Activated naive CD4-positive, alpha-beta T cell treated with anti-CD3 and anti-CD28 coated beads for 36 hours (primary cell): Measurements from ENCODE around the gene IRAK2. TPM values are rescaled to one million over a fixed set of nuclear protein-coding genes. Genes with fewer than 3 reads are reported as not detected.
"Not testable (repeated sequence)": the region's sequence is repeated elsewhere in the genome, so short reads cannot be mapped to it uniquely, and the experiment has no call there.

Experiments
- CTCF ChIA-PET: fragments of 350-600 bp; sonication (Branson Sonifier 250); formaldehyde crosslinking; loops from one replicate; lab custom pipeline; 2021; ENCODE audit warnings: antibody characterized with exemption; lab: Charles Lee
- DNase-seq: peaks from one replicate; pipeline ENCODE4 v3.0.0-alpha.2; 2020
- H3K27ac Mint-ChIP-seq: one replicate; pipeline ENCODE4 v1.8.0; 2021; ENCODE audit warnings: mild to moderate bottlenecking, mixed read lengths
- H3K27me3 Mint-ChIP-seq: one replicate; pipeline ENCODE4 v1.8.0; 2021; ENCODE audit warnings: low read depth, mixed read lengths
- H3K36me3 Mint-ChIP-seq: one replicate; pipeline ENCODE4 v1.8.0; 2021; ENCODE audit warnings: low read depth, mixed read lengths
- H3K4me1 Mint-ChIP-seq: one replicate; pipeline ENCODE4 v1.8.0; 2021; ENCODE audit warnings: low read depth, mixed read lengths
- H3K4me3 Mint-ChIP-seq: one replicate; pipeline ENCODE4 v1.8.0; 2021; ENCODE audit warnings: mild to moderate bottlenecking, moderate library complexity, mixed read lengths
- H3K9me3 Mint-ChIP-seq: one replicate; pipeline ENCODE4 v1.8.0; 2021; ENCODE audit warnings: mixed read lengths
- intact Hi-C: fragments of 100-400 bp; cut with micrococcal nuclease; formaldehyde crosslinking; loops from one replicate; pipeline ENCODE4 v1.15.1; 2023
- total RNA-seq, 2 experiments: library from RNA; stranded (reverse); gene quantifications; one replicate each; pipeline ENCODE4 v1.2.3, GENCODE V29; 2021

IRAK2 gene
- total RNA-seq, 2 experiments from 2014 or later, result 6.4 to 6.9 TPM

DNA sequence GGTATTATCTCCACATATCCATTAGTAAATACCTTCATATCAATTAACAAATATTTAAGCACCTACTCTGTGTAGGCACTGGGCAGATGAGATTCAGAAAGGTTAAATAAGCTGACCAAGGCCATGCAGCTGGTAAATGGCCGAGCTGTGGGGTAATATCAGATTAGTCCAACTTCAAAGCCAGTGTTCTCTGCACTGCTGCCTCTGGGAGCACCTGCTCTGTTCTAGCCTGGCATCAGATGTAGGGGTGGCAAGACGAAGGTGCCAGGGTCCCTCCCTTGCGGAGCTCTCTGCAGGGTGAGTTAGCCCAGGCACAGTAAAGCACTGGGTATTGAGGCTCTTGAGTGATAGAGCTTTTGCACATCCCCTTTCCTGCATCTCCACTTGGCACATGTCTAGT is 89.0 kb downstream of the IRAK2 start:
- Mint-ChIP-seq H3K4me3 (no peak overlapping the region), H3K4me1 (peaks cover 73% of the 10 kb centered on the region), H3K27ac (peak overlapping the region; percentile 65), H3K27me3 (no peaks in the 10 kb centered on the region), H3K36me3 (peaks cover 61% of the 10 kb centered on the region), H3K9me3 (no peaks in the 10 kb centered on the region)
- DNase-seq, result no peak
- intact Hi-C loops, result no loop called here
- CTCF ChIA-PET, result interaction anchor here (0.6 to 2.6 kb wide), 2 partner anchors 10 to 56 kb away, joined by 3 to 14 read pairs; no protein-coding TSS in a partner anchor

GRCh38 chr3:10255835-10256234 is 91.1 kb downstream of the IRAK2 start:
- Mint-ChIP-seq H3K4me3 (no peak overlapping the region), H3K27me3 (no peaks in the 10 kb centered on the region), H3K27ac (no peak overlapping the region), H3K9me3 (no peaks in the 10 kb centered on the region), H3K36me3 (peaks cover 48% of the 10 kb centered on the region), H3K4me1 (peaks cover 77% of the 10 kb centered on the region)
- DNase-seq, result no peak
- CTCF ChIA-PET, result interaction anchor here (0.6 to 1.6 kb wide), 7 partner anchors 8 to 1618 kb away, joined by 3 to 5 read pairs (median 4); partner anchors contain the start of gene IRAK2
- intact Hi-C loops, result no loop called here

- Mint-ChIP-seq H3K36me3 (peaks cover 53% of the 10 kb centered on the region), H3K9me3 (no peaks in the 10 kb centered on the region), H3K27ac (peak overlapping the region; percentile 66), H3K4me3 (no peak overlapping the region), H3K27me3 (no peaks in the 10 kb centered on the region), H3K4me1 (peaks cover 81% of the 10 kb centered on the region)
- CTCF ChIA-PET, result interaction anchor here (0.7 to 1.4 kb wide), 2 partner anchors 15 to 420 kb away, joined by 3 to 4 read pairs; no protein-coding TSS in a partner anchor
- no peak for DNase-seq
- intact Hi-C loops, result no loop called here
These were observed 94.3 kb downstream of the IRAK2 start for GRCh38 chr3:10259036-10259435.

DNA sequence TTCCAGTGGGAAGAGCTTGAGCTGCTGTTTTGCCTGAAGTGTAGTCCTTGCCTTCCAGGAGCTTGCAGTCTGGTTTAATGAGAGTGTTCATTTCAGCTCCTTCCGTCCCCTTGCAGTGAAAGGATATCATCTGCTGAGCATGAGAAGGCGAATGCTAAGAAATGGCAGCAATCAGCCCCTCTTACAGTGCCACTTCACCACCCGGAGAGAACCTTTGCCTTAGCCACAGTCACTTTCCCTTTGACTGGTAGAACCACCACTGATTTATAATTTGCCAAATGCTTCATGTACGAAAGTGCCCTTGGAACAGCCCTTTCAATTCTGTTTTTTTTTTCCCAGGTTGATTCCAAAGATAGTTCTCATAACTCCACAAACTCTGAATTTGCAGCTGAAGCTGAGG is 95.1 kb downstream of the IRAK2 start:
- DNase-seq, result no peak
- peak overlapping the region; percentile 31 for H3K27ac Mint-ChIP-seq
- no peak overlapping the region for H3K4me3 Mint-ChIP-seq

GRCh38 chr3:10260211-10260701 is 95.5 kb downstream of the IRAK2 start:
- intact Hi-C loops, result loop anchor here (5.0 kb wide), 1 partner anchor 233 kb away; the partner anchor contains the start of gene FANCD2

More for the DNA sequence above, 95.1 kb downstream of the IRAK2 start:
- Mint-ChIP-seq H3K9me3 (no peaks in the 10 kb centered on the region), H3K27me3 (no peaks in the 10 kb centered on the region), H3K4me1 (peaks cover 81% of the 10 kb centered on the region), H3K36me3 (peaks cover 49% of the 10 kb centered on the region)
- CTCF ChIA-PET, result no interaction called here
- intact Hi-C loops, result loop anchor here (5.0 kb wide), 1 partner anchor 232 kb away; the partner anchor contains the start of gene FANCD2

GRCh38 chr3:10262027-10262426 is 97.3 kb downstream of the IRAK2 start:
- Mint-ChIP-seq H3K4me1 (peaks cover 79% of the 10 kb centered on the region), H3K27me3 (no peaks in the 10 kb centered on the region), H3K36me3 (peaks cover 46% of the 10 kb centered on the region), H3K27ac (peak overlapping the region; percentile 32), H3K4me3 (no peak overlapping the region), H3K9me3 (no peaks in the 10 kb centered on the region)
- intact Hi-C loops, result loop anchor here (5.0 kb wide), 1 partner anchor 235 kb away; the partner anchor contains the start of gene FANCD2
- no peak for DNase-seq
- CTCF ChIA-PET, result interaction anchor here (1.2 to 5.1 kb wide), 4 partner anchors 24 to 118 kb away, joined by 3 to 19 read pairs (median 7); partner anchors contain the start of gene IRAK2

More at GRCh38 chr3:10260211-10260701, 95.5 kb downstream of the IRAK2 start:
- H3K9me3 Mint-ChIP-seq, result no peaks in the 10 kb centered on the region
- H3K36me3 Mint-ChIP-seq, result peaks cover 51% of the 10 kb centered on the region
- CTCF ChIA-PET, result interaction anchor here (1.0 to 5.1 kb wide), 2 partner anchors 52 to 96 kb away, joined by 3 to 19 read pairs; partner anchors contain the start of gene IRAK2
- DNase-seq, result no peak
- no peaks in the 10 kb centered on the region for H3K27me3 Mint-ChIP-seq
- peaks cover 78% of the 10 kb centered on the region for H3K4me1 Mint-ChIP-seq
- H3K27ac Mint-ChIP-seq, result peak overlapping the region; percentile 31
- H3K4me3 Mint-ChIP-seq, result no peak overlapping the region

DNA sequence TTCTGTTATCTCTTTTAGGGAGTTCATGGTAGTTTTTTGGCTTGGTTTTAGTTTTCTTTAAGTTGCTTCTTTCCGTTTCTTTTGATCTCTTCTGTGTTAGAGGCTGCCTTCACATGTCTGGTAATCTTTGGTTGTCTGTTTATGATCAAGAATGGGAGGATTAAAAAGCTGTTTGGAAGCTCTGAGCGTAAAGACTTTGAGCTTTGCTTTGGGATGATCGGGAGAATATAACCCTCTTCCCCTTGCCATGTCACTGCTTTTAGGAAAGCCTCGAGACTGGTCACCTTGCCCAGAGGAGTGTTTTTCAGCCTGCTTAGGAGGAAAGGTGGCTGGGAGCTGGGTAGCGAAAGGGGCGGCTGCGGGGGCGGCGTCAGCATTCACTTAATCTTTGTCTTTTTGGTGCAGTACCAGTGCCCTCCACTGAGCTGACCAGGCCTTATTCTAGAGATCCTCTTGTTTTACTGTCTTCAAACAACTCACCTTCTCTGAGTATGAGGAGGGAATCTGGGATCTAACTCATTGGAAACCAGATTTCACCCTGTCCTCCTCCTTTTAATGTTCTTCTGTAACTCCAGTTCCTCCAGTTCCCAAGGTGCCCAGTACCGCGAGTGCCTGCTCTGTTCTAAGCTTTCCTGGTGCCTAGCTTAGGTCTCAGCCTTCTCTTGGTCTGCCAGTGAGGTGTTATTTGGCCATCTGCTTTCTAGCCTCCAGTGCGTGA is 99.1 kb downstream of the IRAK2 start:
- Mint-ChIP-seq H3K27me3 (no peaks in the 10 kb centered on the region), H3K4me3 (peak overlapping the region; percentile 71), H3K9me3 (no peaks in the 10 kb centered on the region), H3K27ac (peak overlapping the region; percentile 88), H3K36me3 (peaks cover 53% of the 10 kb centered on the region), H3K4me1 (peaks cover 81% of the 10 kb centered on the region)
- peak; percentile 81 for DNase-seq
- CTCF ChIA-PET, result interaction anchor here (0.7 to 5.1 kb wide), 21 partner anchors 8 to 473 kb away, joined by 3 to 20 read pairs (median 5); partner anchors contain the start of genes IRAK2 and TATDN2
- intact Hi-C loops, result loop anchor here (1.0 to 5.0 kb wide), 2 partner anchors 16 to 237 kb away; partner anchors contain the start of genes FANCD2 and TATDN2

GRCh38 chr3:10265833-10266232 is 101.1 kb downstream of the IRAK2 start:
- Mint-ChIP-seq H3K36me3 (peaks cover 56% of the 10 kb centered on the region), H3K27me3 (no peaks in the 10 kb centered on the region), H3K9me3 (no peaks in the 10 kb centered on the region), H3K27ac (no peak overlapping the region), H3K4me3 (no peak overlapping the region), H3K4me1 (peaks cover 70% of the 10 kb centered on the region)
- CTCF ChIA-PET, result interaction anchor here (1.0 kb wide), 1 partner anchor 10 kb away, joined by 3 read pairs; no protein-coding TSS in a partner anchor
- intact Hi-C loops, result no loop called here
- no peak for DNase-seq

GRCh38 chr3:10266936-10267335 is 102.2 kb downstream of the IRAK2 start:
- H3K9me3 Mint-ChIP-seq, H3K27ac Mint-ChIP-seq, DNase-seq, H3K4me3 Mint-ChIP-seq, intact Hi-C loops, H3K27me3 Mint-ChIP-seq: not testable (repeated sequence)
- CTCF ChIA-PET, result interaction anchor here (0.7 kb wide), 1 partner anchor 151 kb away, joined by 3 read pairs; no protein-coding TSS in a partner anchor
- Mint-ChIP-seq H3K4me1 (peaks cover 70% of the 10 kb centered on the region), H3K36me3 (peaks cover 56% of the 10 kb centered on the region)

DNA sequence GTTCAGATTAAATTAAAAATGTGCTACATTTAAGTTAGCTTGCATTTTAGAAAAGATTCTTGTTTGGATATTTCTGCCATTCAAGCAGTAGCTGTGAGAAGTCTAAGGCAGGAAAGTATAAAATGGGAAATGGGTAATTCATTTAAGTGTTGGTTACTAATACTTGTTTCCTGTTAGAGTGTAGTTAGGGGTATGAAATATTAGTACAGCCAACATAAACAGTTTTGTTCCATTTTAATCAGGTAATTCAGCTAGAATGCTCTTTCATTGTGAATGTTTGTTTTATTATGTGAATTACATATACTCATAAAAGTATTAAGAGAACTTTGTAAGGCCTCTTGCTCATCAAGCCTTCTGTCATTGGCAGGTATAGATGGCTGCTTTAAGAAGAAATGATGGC is 103.4 kb downstream of the IRAK2 start:
- no peak overlapping the region for H3K4me3 Mint-ChIP-seq
- no peaks in the 10 kb centered on the region for H3K9me3 Mint-ChIP-seq
- DNase-seq, result no peak
- peaks cover 49% of the 10 kb centered on the region for H3K36me3 Mint-ChIP-seq
- H3K27me3 Mint-ChIP-seq, result no peaks in the 10 kb centered on the region
- intact Hi-C loops, result no loop called here
- H3K4me1 Mint-ChIP-seq, result peaks cover 67% of the 10 kb centered on the region
- H3K27ac Mint-ChIP-seq, result no peak overlapping the region
- CTCF ChIA-PET, result interaction anchor here (0.6 kb wide), 1 partner anchor 27 kb away, joined by 4 read pairs; no protein-coding TSS in a partner anchor

DNA sequence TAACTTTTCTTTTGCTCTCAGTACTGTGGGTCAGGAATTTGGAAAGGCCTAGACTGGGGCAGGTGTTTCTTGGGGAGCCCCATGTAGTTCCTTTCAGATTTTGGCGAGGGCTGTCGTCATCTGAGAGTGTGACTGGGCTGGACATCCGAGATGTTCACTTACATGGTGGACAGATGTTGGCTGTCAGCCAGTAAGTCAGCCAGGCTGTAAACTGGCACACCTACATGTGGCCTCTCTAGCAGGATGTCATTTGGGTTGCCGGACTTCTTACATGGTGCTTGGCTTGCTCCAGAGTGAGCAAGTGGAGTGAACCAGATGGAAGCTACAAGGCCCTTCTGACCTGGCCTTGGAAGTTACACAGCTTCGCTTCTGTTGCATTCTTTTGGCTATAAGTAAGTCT is 104.2 kb downstream of the IRAK2 start:
- no peak overlapping the region for H3K4me3 Mint-ChIP-seq
- intact Hi-C loops, result no loop called here
- peaks cover 66% of the 10 kb centered on the region for H3K4me1 Mint-ChIP-seq
- peaks cover 43% of the 10 kb centered on the region for H3K36me3 Mint-ChIP-seq
- DNase-seq, result no peak
- no peaks in the 10 kb centered on the region for H3K9me3 Mint-ChIP-seq
- H3K27me3 Mint-ChIP-seq, result no peaks in the 10 kb centered on the region
- CTCF ChIA-PET, result no interaction called here
- no peak overlapping the region for H3K27ac Mint-ChIP-seq

DNA sequence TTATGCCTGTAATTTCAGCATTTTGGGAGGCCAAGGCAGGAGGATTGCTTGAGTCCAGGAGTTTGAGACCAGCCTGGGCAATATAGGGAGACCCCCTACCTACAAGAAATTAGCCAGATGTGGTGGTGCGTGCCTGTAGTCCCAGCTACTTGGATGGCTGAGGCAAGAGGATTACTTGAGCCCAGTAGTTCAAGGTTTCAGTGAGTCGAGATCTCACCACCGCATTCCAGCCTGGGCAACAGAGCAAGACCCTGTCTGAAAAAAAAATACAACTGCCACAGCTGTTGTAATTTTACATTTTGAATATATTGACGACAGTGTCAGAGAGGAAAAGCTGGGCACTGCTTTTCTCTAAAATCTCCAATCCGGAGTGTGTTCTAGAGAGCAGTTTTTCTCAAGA is 104.7 kb downstream of the IRAK2 start:
- Mint-ChIP-seq H3K4me3 (no peak overlapping the region), H3K27me3 (no peaks in the 10 kb centered on the region), H3K27ac (no peak overlapping the region), H3K36me3 (peaks cover 43% of the 10 kb centered on the region), H3K4me1 (peaks cover 66% of the 10 kb centered on the region), H3K9me3 (no peaks in the 10 kb centered on the region)
- CTCF ChIA-PET, result interaction anchor here (1.8 kb wide), 1 partner anchor 11 kb away, joined by 5 read pairs; no protein-coding TSS in a partner anchor
- DNase-seq, result no peak
- intact Hi-C loops, result no loop called here
